Measurements from ENCODE around the gene UBQLN4. TPM values are rescaled to one million over a fixed set of nuclear protein-coding genes. Genes with fewer than 3 reads are reported as not detected.

The UBQLN4 gene
- total and polyA plus RNA-seq, 2 of the 4 experiments (the other 2 are of a cell fraction): 8.8 to 21.6 TPM

DNA sequence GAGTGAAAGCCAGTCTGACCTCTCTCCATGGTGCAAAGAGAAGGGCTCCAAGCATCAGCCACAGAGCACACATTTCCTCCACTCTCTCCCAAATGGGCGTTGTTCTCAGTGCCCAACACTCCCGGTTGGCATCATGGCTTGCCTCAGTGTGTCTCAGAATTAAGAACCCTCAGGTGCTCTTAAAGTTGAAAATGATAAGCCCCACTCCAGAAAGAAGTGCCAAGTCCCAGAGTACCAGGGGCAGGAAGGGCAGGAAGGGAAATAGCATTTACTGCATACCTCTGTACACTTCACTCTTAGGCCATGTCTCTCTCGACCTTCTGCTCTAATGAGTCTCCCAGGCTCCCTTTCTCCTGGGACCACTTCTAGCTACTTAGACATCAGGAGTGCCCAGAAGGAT, 60.0 kb downstream of the UBQLN4 start:
- H3K56ac ChIP-seq (ENCODE audit: extremely low read depth, insufficient read depth, low read length): peak overlapping the region; percentile 28; the same call in 1 of the 2 replicates
- no peaks in the 10 kb centered on the region for H3K9me3 ChIP-seq (ENCODE audit: control insufficient read depth, insufficient read depth, low read length)
- H4K91ac ChIP-seq (ENCODE audit: insufficient read depth, low read depth, low read length): no peak overlapping the region
- H2AK5ac ChIP-seq (ENCODE audit: low read depth, low read length): peak overlapping the region; percentile 15; the same call in 1 of the 2 replicates
- no peak overlapping the region for H3K14ac ChIP-seq (replicated peaks; ENCODE audit: low read depth, low read length)
- H3K23ac ChIP-seq (ENCODE audit: low read depth, low read length): no peak overlapping the region; the same call in 1 of the 2 replicates
- no peaks in the 10 kb centered on the region for H3K27me3 ChIP-seq (ENCODE audit: control insufficient read depth, insufficient read depth, low read length)
- no peaks in the 10 kb centered on the region for H4K20me1 ChIP-seq (ENCODE audit: insufficient read depth, low read length)
- H3K4me2 ChIP-seq (ENCODE audit: low read depth, low read length): no peak overlapping the region
- no peak for TF ChIP-seq CEBPB (IDR thresholded peaks at IDR 0.05; ENCODE audit: low read depth, low read length)
- no peak for TF ChIP-seq RAD21 (IDR thresholded peaks at IDR 0.05; ENCODE audit: low read length)
- no peak for TF ChIP-seq SMC3 (IDR thresholded peaks at IDR 0.05; ENCODE audit: low read depth, low read length)
- TF ChIP-seq NFE2L2 (IDR thresholded peaks at IDR 0.05; ENCODE audit: low read depth, low read length): no peak
- TF ChIP-seq, protein P1, sequence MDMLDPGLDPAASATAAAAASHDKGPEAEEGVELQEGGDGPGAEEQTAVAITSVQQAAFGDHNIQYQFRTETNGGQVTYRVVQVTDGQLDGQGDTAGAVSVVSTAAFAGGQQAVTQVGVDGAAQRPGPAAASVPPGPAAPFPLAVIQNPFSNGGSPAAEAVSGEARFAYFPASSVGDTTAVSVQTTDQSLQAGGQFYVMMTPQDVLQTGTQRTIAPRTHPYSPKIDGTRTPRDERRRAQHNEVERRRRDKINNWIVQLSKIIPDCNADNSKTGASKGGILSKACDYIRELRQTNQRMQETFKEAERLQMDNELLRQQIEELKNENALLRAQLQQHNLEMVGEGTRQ (IDR thresholded peaks at IDR 0.05; ENCODE audit: low read depth, low read length): no peak
- TF ChIP-seq CHD1 (IDR thresholded peaks at IDR 0.05; ENCODE audit: low read depth, low read length): no peak
- TF ChIP-seq, protein P2, sequence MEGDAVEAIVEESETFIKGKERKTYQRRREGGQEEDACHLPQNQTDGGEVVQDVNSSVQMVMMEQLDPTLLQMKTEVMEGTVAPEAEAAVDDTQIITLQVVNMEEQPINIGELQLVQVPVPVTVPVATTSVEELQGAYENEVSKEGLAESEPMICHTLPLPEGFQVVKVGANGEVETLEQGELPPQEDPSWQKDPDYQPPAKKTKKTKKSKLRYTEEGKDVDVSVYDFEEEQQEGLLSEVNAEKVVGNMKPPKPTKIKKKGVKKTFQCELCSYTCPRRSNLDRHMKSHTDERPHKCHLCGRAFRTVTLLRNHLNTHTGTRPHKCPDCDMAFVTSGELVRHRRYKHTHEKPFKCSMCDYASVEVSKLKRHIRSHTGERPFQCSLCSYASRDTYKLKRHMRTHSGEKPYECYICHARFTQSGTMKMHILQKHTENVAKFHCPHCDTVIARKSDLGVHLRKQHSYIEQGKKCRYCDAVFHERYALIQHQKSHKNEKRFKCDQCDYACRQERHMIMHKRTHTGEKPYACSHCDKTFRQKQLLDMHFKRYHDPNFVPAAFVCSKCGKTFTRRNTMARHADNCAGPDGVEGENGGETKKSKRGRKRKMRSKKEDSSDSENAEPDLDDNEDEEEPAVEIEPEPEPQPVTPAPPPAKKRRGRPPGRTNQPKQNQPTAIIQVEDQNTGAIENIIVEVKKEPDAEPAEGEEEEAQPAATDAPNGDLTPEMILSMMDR (conservative IDR thresholded peaks at IDR 0.05; ENCODE audit: low read depth, low read length): no peak
- no peak for TF ChIP-seq POLR2A (IDR thresholded peaks at IDR 0.05; ENCODE audit: low read depth, low read length)
- no peak for TF ChIP-seq BHLHE40 (IDR thresholded peaks at IDR 0.05; ENCODE audit: low read depth, low read length)
- TF ChIP-seq RCOR1 (IDR thresholded peaks at IDR 0.05; ENCODE audit: insufficient replicate concordance, low read length): no peak
- no peak for DNase-seq
- dilution Hi-C loops (cut with HindIII; ENCODE audit: low sequenced_read_pairs, unreplicated experiment): no loop called here
- no peak overlapping the region for H2BK5ac ChIP-seq (ENCODE audit: low read depth, low read length, poor library complexity, severe bottlenecking)
- no peak overlapping the region for H3K4me3 ChIP-seq (ENCODE audit: insufficient read depth, low read depth, low read length)
- no peak overlapping the region for H3K4ac ChIP-seq (ENCODE audit: low read depth, low read length)
- no peak overlapping the region for H2BK120ac ChIP-seq (ENCODE audit: low read depth, low read length)
- H2BK20ac ChIP-seq (ENCODE audit: low read depth, low read length): no peak overlapping the region
- ChIA-PET CTCF (interaction anchor here (0.6 kb wide), 1 partner anchor 32 kb away, joined by 3 read pairs; no protein-coding TSS in a partner anchor), POLR2A (ENCODE audit: unreplicated experiment) (no interaction called here)
- H2AFZ ChIP-seq (replicated peaks; ENCODE audit: low read length, poor library complexity): no peak overlapping the region
- peak overlapping the region; percentile 65 for H2AK9ac ChIP-seq (replicated peaks; ENCODE audit: low read depth, low read length, poor library complexity)
- H3K9me1 ChIP-seq (ENCODE audit: insufficient read depth, low read length): no peaks in the 10 kb centered on the region
- no peak overlapping the region for H4K8ac ChIP-seq (ENCODE audit: low read depth in 2 of 2, low read length in 2 of 2)
- peaks cover 0 to 7% of the 10 kb centered on the region in 2 experiments; a peak in 1 of 4 replicates for H3K79me1 ChIP-seq (ENCODE audit: low read depth in 1 of 2, low read length in 2 of 2)
- H3K18ac ChIP-seq (ENCODE audit: low read depth, low read length): no peak overlapping the region
- no peaks in the 10 kb centered on the region for H3K36me3 ChIP-seq (ENCODE audit: control insufficient read depth, insufficient read depth, low read length)
- H2BK15ac ChIP-seq (ENCODE audit: low read depth, low read length): no peak overlapping the region
- ATAC-seq (ENCODE audit: low read depth): no peak
- no CpG with 5 or more reads among the region's 3 CpGs for WGBS, 2 experiments (ENCODE audit: extremely low coverage in 2 of 2, insufficient read length in 1 of 2)
- H4K5ac ChIP-seq (ENCODE audit: low read depth, low read length): no peak overlapping the region
- intact Hi-C loops (cut with micrococcal nuclease): no loop called here
- H3K4me1 ChIP-seq (ENCODE audit: control insufficient read depth, insufficient read depth, low read length): peaks cover 8% of the 10 kb centered on the region
- in situ Hi-C loops (cut with MboI; ENCODE audit: low sequenced_read_pairs): no loop called here
- no TSS peak for BruUV-seq (replicated peaks)
- no peak overlapping the region for H3K27ac ChIP-seq (ENCODE audit: insufficient read depth, low read length)
- H3K9ac ChIP-seq (ENCODE audit: low read depth, low read length): no peak overlapping the region
